Astrocyte of the spinal cord (primary cell): ENCODE results near the gene BCORL1.

Experiments used
- DNase-seq: peaks from one replicate; pipeline ENCODE4 v3.0.0; 2011; ENCODE audit warnings: low read depth, low spot score
- H3K4me3 ChIP-seq: 2 replicates; pipeline ENCODE4 v1.5.1; 2011; ENCODE audit warnings: low read depth, mild to moderate bottlenecking, low read length, moderate library complexity
- in situ Hi-C: cut with HindIII; loops from 2 replicates; pipeline ENCODE4 v1.10.0; 2017; ENCODE audit warnings: low sequenced_read_pairs
- TF ChIP-seq, protein P1 (sequence below): IDR thresholded peaks from 2 replicates; pipeline ENCODE4 v1.5.1; 2012; ENCODE audit warnings: low read depth, mild to moderate bottlenecking, low read length, inconsistent platforms

Gene BCORL1

GRCh38 chrX:130083656-130084382 lies 101.4 kb downstream of the BCORL1 start:
- no peak for DNase-seq
- TF ChIP-seq, protein P1, sequence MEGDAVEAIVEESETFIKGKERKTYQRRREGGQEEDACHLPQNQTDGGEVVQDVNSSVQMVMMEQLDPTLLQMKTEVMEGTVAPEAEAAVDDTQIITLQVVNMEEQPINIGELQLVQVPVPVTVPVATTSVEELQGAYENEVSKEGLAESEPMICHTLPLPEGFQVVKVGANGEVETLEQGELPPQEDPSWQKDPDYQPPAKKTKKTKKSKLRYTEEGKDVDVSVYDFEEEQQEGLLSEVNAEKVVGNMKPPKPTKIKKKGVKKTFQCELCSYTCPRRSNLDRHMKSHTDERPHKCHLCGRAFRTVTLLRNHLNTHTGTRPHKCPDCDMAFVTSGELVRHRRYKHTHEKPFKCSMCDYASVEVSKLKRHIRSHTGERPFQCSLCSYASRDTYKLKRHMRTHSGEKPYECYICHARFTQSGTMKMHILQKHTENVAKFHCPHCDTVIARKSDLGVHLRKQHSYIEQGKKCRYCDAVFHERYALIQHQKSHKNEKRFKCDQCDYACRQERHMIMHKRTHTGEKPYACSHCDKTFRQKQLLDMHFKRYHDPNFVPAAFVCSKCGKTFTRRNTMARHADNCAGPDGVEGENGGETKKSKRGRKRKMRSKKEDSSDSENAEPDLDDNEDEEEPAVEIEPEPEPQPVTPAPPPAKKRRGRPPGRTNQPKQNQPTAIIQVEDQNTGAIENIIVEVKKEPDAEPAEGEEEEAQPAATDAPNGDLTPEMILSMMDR, result no peak
- H3K4me3 ChIP-seq, result no peak overlapping the region
- in situ Hi-C loops, result no loop called here

- no peak overlapping the region for H3K4me3 ChIP-seq
- TF ChIP-seq, protein P1, result no peak
- DNase-seq, result no peak
- in situ Hi-C loops, result no loop called here
These were observed 102.3 kb downstream of the BCORL1 start for GRCh38 chrX:130084631-130085237.

GRCh38 chrX:130085551-130086446 lies 103.4 kb downstream of the BCORL1 start:
- no peak overlapping the region for H3K4me3 ChIP-seq
- no peak for DNase-seq
- in situ Hi-C loops, result no loop called here
- TF ChIP-seq, protein P1, result no peak

DNA sequence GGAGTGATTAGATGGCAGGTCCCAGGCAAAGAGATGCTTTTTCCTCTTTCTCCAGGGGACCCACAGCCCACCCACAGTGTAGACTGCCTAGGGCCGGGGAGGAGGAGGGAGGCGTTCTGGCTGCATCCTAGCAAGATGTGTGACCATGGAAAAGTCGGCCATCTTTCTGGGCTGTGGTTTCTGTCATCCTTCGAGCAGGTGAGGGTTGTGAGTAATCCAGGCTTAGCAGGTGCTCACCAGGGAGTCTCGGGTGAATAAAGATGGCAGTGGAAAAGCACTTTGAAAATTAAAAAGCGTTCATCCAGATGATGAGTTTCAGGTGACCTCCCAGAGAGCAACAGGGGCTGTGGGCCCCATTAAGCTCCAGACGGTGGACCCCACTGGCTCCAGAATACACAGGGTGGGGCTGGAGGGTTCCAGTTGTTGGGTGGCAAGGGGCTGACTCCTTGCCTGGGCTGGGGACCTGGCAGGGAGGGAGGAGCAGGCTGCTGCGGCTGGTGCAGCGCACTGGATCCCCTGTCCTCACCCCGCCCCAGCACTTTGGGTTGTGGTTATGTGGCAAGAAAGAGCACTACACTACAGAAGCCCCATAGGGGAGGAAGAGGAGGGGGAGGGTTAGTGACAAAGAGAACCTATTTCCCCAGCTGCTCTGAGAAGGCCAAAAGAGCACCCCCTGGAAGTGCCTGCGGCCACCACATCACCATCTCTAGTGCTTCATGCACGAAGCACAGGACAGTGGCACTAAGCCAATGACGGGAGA lies 104.2 kb downstream of the BCORL1 start:
- in situ Hi-C loops, result no loop called here
- H3K4me3 ChIP-seq, result no peak overlapping the region

DNA sequence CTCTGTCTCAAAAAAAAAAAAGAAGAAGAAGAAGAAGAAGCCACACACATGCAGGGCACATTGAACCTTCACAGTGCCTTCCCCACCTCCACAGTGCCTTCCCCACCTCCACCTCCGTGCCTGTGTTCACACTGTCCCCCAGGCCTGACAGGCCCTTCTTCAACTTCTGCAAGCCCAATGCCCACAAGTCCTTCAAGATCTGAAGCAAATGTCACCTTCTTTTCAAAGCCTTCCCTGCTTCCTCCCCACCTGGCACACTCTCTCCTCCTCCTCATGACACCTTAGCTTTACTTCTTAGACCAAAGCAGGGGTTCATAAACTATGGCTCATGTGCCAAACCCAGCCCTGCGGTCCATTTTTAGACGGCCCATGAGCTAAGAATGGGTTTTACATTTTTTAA lies 107.9 kb downstream of the BCORL1 start:
- DNase-seq, result no peak
- in situ Hi-C loops, result no loop called here
- H3K4me3 ChIP-seq, result no peak overlapping the region
- TF ChIP-seq, protein P1, result no peak

More for the DNA sequence above, 104.2 kb downstream of the BCORL1 start:
- DNase-seq, result no peak
- TF ChIP-seq, protein P1, result no peak
